Measurements from ENCODE around the gene CACNA2D4. TPM values are rescaled to one million over a fixed set of nuclear protein-coding genes. Genes with fewer than 3 reads are reported as not detected.

The CACNA2D4 gene
- total and polyA plus RNA-seq, 2 donors (not counting 1 experiment from before 2014, with no cell fraction given): 0.68 to 0.99 TPM

DNA sequence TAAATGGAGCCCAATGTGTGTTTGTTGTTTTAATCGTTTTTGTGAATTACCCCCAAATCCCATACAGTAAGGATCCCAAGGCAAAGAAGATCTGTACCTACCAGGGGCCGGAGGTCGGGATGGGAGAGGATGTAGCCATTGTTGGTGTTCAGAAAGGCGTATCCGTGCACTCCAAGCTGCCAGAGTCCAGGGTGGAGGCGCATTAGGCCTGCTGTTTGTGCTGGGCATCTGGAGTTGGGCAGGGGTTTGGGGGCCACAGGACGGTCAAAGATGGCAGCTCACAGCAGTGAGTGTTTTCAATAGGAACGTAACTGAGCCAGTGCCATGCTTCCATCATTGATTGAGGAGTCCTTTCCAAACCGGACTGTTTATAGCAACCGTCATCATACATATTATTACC lies 40.2 kb downstream of the CACNA2D4 start:
- peaks cover 26% of the 10 kb centered on the region for H3K27me3 ChIP-seq (ENCODE audit: control insufficient read depth, insufficient read depth, low read length)

DNA sequence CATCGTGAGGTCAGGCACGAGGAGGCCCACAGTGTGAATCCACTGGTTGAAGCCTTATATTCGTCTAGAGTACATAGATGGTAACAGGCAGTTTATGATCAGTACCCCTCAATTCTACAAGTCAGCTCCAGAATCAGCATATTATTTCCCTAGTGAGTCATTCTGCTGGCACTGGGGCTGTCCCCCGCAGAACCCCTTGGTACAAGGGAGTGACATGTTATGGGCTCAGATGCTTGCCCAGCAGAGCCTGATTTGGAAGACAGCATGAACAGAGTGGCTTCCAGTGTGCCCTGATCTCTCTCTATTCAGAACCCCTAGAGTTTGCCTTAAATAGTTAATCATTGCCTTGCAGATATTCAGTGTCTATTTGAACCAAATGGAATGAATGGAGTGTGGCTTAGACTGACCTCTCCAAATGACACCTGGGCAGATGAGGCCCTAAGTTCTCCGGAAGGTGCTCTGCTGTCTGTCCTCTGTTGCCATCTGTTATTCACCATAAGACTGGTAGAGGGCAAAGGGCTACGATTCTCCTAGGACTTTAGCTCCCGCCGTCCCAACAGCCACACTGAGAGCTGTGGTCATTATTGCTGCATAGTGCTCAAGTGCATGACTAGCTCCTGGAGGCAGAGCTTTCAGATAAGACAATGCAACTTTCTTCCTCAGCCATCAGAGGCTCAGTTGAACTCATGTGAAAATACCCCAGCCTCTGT lies 41.1 kb downstream of the CACNA2D4 start:
- no peak for DNase-seq (ENCODE audit: low read depth in 2 of 2)
- no peaks in the 10 kb centered on the region for H3K4me1 ChIP-seq (ENCODE audit: control insufficient read depth, extremely low read depth, insufficient read depth, low read length)
- H3K79me2 ChIP-seq (ENCODE audit: control insufficient read depth, insufficient read depth, low read length): no peaks in the 10 kb centered on the region
- H2AFZ ChIP-seq (ENCODE audit: low read length): no peak overlapping the region
- H4K20me1 ChIP-seq (ENCODE audit: control insufficient read depth, extremely low read depth, insufficient read depth, low read length): no peaks in the 10 kb centered on the region
- TF ChIP-seq EZH2 (IDR thresholded peaks at IDR 0.05; ENCODE audit: low read length, missing control alignments): no peak
- TF ChIP-seq, protein P1, sequence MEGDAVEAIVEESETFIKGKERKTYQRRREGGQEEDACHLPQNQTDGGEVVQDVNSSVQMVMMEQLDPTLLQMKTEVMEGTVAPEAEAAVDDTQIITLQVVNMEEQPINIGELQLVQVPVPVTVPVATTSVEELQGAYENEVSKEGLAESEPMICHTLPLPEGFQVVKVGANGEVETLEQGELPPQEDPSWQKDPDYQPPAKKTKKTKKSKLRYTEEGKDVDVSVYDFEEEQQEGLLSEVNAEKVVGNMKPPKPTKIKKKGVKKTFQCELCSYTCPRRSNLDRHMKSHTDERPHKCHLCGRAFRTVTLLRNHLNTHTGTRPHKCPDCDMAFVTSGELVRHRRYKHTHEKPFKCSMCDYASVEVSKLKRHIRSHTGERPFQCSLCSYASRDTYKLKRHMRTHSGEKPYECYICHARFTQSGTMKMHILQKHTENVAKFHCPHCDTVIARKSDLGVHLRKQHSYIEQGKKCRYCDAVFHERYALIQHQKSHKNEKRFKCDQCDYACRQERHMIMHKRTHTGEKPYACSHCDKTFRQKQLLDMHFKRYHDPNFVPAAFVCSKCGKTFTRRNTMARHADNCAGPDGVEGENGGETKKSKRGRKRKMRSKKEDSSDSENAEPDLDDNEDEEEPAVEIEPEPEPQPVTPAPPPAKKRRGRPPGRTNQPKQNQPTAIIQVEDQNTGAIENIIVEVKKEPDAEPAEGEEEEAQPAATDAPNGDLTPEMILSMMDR (conservative IDR thresholded peaks at IDR 0.05 in 1 of 2, IDR thresholded peaks at IDR 0.05 in 1 of 2; ENCODE audit: low read depth in 1 of 2, low read length in 2 of 2): no peak
- no peaks in the 10 kb centered on the region for H3K9me3 ChIP-seq (ENCODE audit: control insufficient read depth, insufficient read depth, low read depth, low read length)
- H3K36me3 ChIP-seq (ENCODE audit: control insufficient read depth, insufficient read depth, low read length): no peaks in the 10 kb centered on the region
- H3K27me3 ChIP-seq (ENCODE audit: control insufficient read depth, insufficient read depth, low read length): peaks cover 29% of the 10 kb centered on the region
- no peak overlapping the region for H3K9ac ChIP-seq (ENCODE audit: insufficient read depth, low read length)
- H3K27ac ChIP-seq (ENCODE audit: insufficient read depth, low read length): no peak overlapping the region
- no peak overlapping the region for H3K4me2 ChIP-seq (ENCODE audit: extremely low read depth, insufficient read depth, low read length)
- H3K4me3 ChIP-seq (replicated peaks in 1 of 4; ENCODE audit: control extremely low read depth in 1 of 4, insufficient read depth in 1 of 4, low read depth in 3 of 4, low read length in 4 of 4): no peak overlapping the region

More for the DNA sequence above, 40.2 kb downstream of the CACNA2D4 start:
- Histone ChIP-seq H3K36me3 (ENCODE audit: control insufficient read depth, insufficient read depth, low read length) (no peaks in the 10 kb centered on the region), H2AFZ (ENCODE audit: low read length) (no peak overlapping the region), H3K9ac (ENCODE audit: insufficient read depth, low read length) (no peak overlapping the region), H3K4me2 (ENCODE audit: extremely low read depth, insufficient read depth, low read length) (no peak overlapping the region), H3K4me3 (replicated peaks in 1 of 4; ENCODE audit: control extremely low read depth in 1 of 4, insufficient read depth in 1 of 4, low read depth in 3 of 4, low read length in 4 of 4) (no peak overlapping the region), H3K9me3 (ENCODE audit: control insufficient read depth, insufficient read depth, low read depth, low read length) (no peaks in the 10 kb centered on the region), H3K79me2 (ENCODE audit: control insufficient read depth, insufficient read depth, low read length) (no peaks in the 10 kb centered on the region), H3K4me1 (ENCODE audit: control insufficient read depth, extremely low read depth, insufficient read depth, low read length) (no peaks in the 10 kb centered on the region), H3K27ac (ENCODE audit: insufficient read depth, low read length) (no peak overlapping the region), H4K20me1 (ENCODE audit: control insufficient read depth, extremely low read depth, insufficient read depth, low read length) (no peaks in the 10 kb centered on the region)
- DNase-seq (ENCODE audit: low read depth in 2 of 2): no peak
- TF ChIP-seq, protein P1 (conservative IDR thresholded peaks at IDR 0.05 in 1 of 2, IDR thresholded peaks at IDR 0.05 in 1 of 2; ENCODE audit: low read depth in 1 of 2, low read length in 2 of 2): no peak
- no peak for TF ChIP-seq EZH2 (IDR thresholded peaks at IDR 0.05; ENCODE audit: low read length, missing control alignments)

DNA sequence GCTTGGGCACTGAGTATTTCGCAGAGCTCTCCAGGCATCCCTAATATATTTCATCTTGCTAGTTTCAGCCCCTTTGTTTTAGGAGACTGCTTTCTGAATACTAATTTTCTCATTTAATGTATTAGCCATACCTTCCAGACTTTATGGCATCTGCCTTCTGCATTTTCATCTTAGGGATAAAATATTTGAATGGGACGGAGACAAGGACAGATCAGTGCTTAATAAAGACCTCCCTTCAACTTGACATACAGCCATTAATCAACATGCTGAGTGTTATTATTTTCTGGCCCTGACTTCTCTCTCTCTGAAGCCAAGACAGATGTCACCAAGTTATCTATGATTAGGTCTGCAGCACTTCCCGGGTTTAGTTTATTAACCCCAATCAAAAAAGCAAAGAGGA lies 42.4 kb downstream of the CACNA2D4 start:
- H3K4me1 ChIP-seq (ENCODE audit: control insufficient read depth, extremely low read depth, insufficient read depth, low read length): no peaks in the 10 kb centered on the region
- DNase-seq (ENCODE audit: low read depth in 2 of 2): no peak
- H4K20me1 ChIP-seq (ENCODE audit: control insufficient read depth, extremely low read depth, insufficient read depth, low read length): no peaks in the 10 kb centered on the region
- H3K9me3 ChIP-seq (ENCODE audit: control insufficient read depth, insufficient read depth, low read depth, low read length): peaks cover 3% of the 10 kb centered on the region
- peaks cover 29% of the 10 kb centered on the region for H3K27me3 ChIP-seq (ENCODE audit: control insufficient read depth, insufficient read depth, low read length)
- no peak overlapping the region for H2AFZ ChIP-seq (ENCODE audit: low read length)
- H3K36me3 ChIP-seq (ENCODE audit: control insufficient read depth, insufficient read depth, low read length): no peaks in the 10 kb centered on the region
- H3K9ac ChIP-seq (ENCODE audit: insufficient read depth, low read length): no peak overlapping the region
- no peak for TF ChIP-seq EZH2 (IDR thresholded peaks at IDR 0.05; ENCODE audit: low read length, missing control alignments)
- TF ChIP-seq, protein P1 (conservative IDR thresholded peaks at IDR 0.05 in 1 of 2, IDR thresholded peaks at IDR 0.05 in 1 of 2; ENCODE audit: low read depth in 1 of 2, low read length in 2 of 2): no peak
- H3K4me2 ChIP-seq (ENCODE audit: extremely low read depth, insufficient read depth, low read length): no peak overlapping the region
- H3K27ac ChIP-seq (ENCODE audit: insufficient read depth, low read length): no peak overlapping the region
- no peak overlapping the region for H3K4me3 ChIP-seq (replicated peaks in 1 of 4; ENCODE audit: control extremely low read depth in 1 of 4, insufficient read depth in 1 of 4, low read depth in 3 of 4, low read length in 4 of 4)
- H3K79me2 ChIP-seq (ENCODE audit: control insufficient read depth, insufficient read depth, low read length): no peaks in the 10 kb centered on the region
